DND-41 (cell line): ENCODE results near the gene OR1E2.

Source experiments
- EZH2 ChIP-seq: IDR thresholded peaks from 3 replicates; pipeline ENCODE4 v1.6.1; 2012; ENCODE audit warnings: borderline replicate concordance, low read depth, mild to moderate bottlenecking, moderate library complexity, low read length, inconsistent platforms; ENCODE audit not compliant: severe bottlenecking
- TF ChIP-seq, protein P1 (sequence below): IDR thresholded peaks from 2 replicates; pipeline ENCODE4 v1.5.1; 2012; ENCODE audit warnings: borderline replicate concordance, low read length, moderate library complexity, mild to moderate bottlenecking; ENCODE audit not compliant: poor library complexity, severe bottlenecking; ENCODE audit errors: extremely low read depth

- TF ChIP-seq, protein P1, sequence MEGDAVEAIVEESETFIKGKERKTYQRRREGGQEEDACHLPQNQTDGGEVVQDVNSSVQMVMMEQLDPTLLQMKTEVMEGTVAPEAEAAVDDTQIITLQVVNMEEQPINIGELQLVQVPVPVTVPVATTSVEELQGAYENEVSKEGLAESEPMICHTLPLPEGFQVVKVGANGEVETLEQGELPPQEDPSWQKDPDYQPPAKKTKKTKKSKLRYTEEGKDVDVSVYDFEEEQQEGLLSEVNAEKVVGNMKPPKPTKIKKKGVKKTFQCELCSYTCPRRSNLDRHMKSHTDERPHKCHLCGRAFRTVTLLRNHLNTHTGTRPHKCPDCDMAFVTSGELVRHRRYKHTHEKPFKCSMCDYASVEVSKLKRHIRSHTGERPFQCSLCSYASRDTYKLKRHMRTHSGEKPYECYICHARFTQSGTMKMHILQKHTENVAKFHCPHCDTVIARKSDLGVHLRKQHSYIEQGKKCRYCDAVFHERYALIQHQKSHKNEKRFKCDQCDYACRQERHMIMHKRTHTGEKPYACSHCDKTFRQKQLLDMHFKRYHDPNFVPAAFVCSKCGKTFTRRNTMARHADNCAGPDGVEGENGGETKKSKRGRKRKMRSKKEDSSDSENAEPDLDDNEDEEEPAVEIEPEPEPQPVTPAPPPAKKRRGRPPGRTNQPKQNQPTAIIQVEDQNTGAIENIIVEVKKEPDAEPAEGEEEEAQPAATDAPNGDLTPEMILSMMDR: no peak
- TF ChIP-seq EZH2: no peak
Measured at GRCh38 chr17:3448059-3448665, 14.5 kb upstream of the OR1E2 start.
